Sigmoid colon (tissue), 4 donors: Measurements from ENCODE around the gene TBC1D22A.

Experiments used
- POLR2A ChIP-seq, 2 donors: fragments of 450-650 bp; IDR thresholded peaks; one replicate each; pipeline ENCODE4 v1.6.1; 2016; ENCODE audit warnings: antibody characterized with exemption in 2 of 2, mild to moderate bottlenecking in 2 of 2, moderate library complexity in 2 of 2
- POLR2AphosphoS5 ChIP-seq, 4 donors: sonication (generic); formaldehyde crosslinking; IDR thresholded peaks; one replicate each; pipeline ENCODE4 v1.6.1; 2017; ENCODE audit warnings: antibody characterized with exemption in 4 of 4

- no peak for TF ChIP-seq POLR2AphosphoS5 (IDR thresholded peaks at IDR 0.05)
- TF ChIP-seq POLR2A (IDR thresholded peaks at IDR 0.05), result no peak
Observed at GRCh38 chr22:46914481-46914880, 152.0 kb downstream of the TBC1D22A start.
